HEK293T (cell line): ENCODE data around the gene SAMHD1.

ENCODE experiments used
- ARNT ChIP-seq: fragments of 450-650 bp; IDR thresholded peaks from 2 replicates; pipeline ENCODE4 v1.6.1; 2017; ENCODE audit warnings: mild to moderate bottlenecking
- BHLHE40 ChIP-seq: fragments of 450-650 bp; IDR thresholded peaks from 2 replicates; pipeline ENCODE4 v1.6.1; 2016; ENCODE audit warnings: mild to moderate bottlenecking, moderate library complexity, borderline replicate concordance
- CTBP1 ChIP-seq: fragments of 450-650 bp; IDR thresholded peaks from 2 replicates; pipeline ENCODE4 v1.6.1; 2016; ENCODE audit warnings: borderline replicate concordance
- FOXA1 ChIP-seq: fragments of 450-650 bp; IDR thresholded peaks from 2 replicates; pipeline ENCODE4 v1.6.1; 2016; ENCODE audit warnings: mild to moderate bottlenecking
- FOXM1 ChIP-seq: fragments of 450-650 bp; IDR thresholded peaks from 2 replicates; pipeline ENCODE4 v1.6.1; 2017; ENCODE audit warnings: mild to moderate bottlenecking, borderline replicate concordance
- HDGF ChIP-seq: fragments of 450-650 bp; IDR thresholded peaks from 2 replicates; pipeline ENCODE4 v1.6.1; 2017; ENCODE audit warnings: antibody characterized with exemption, borderline replicate concordance
- NFRKB ChIP-seq: fragments of 450-650 bp; IDR thresholded peaks from 2 replicates; pipeline ENCODE4 v1.6.1; 2016; ENCODE audit warnings: mild to moderate bottlenecking, moderate library complexity
- SP1 ChIP-seq: fragments of 450-650 bp; IDR thresholded peaks from 2 replicates; pipeline ENCODE4 v1.6.1; 2017
- SUZ12 ChIP-seq: fragments of 450-650 bp; IDR thresholded peaks from 2 replicates; pipeline ENCODE4 v1.6.1; 2016; ENCODE audit warnings: mild to moderate bottlenecking
- TARDBP ChIP-seq: fragments of 450-650 bp; IDR thresholded peaks from 2 replicates; pipeline ENCODE4 v1.6.1; 2016
- ZNF384 ChIP-seq: fragments of 450-650 bp; IDR thresholded peaks from 2 replicates; pipeline ENCODE4 v1.6.1; 2016

GRCh38 chr20:36920334-36920730 is 31.2 kb downstream of the SAMHD1 start:
- no peak for TF ChIP-seq BHLHE40
- no peak for TF ChIP-seq SP1
- no peak for TF ChIP-seq NFRKB
- TF ChIP-seq SUZ12: no peak
- no peak for TF ChIP-seq FOXM1
- no peak for TF ChIP-seq TARDBP
- no peak for TF ChIP-seq ZNF384
- TF ChIP-seq FOXA1: no peak
- no peak for TF ChIP-seq HDGF
- no peak for TF ChIP-seq ARNT
- TF ChIP-seq CTBP1: no peak
